ENCODE results near the gene CD9.

The CD9 gene

DNA sequence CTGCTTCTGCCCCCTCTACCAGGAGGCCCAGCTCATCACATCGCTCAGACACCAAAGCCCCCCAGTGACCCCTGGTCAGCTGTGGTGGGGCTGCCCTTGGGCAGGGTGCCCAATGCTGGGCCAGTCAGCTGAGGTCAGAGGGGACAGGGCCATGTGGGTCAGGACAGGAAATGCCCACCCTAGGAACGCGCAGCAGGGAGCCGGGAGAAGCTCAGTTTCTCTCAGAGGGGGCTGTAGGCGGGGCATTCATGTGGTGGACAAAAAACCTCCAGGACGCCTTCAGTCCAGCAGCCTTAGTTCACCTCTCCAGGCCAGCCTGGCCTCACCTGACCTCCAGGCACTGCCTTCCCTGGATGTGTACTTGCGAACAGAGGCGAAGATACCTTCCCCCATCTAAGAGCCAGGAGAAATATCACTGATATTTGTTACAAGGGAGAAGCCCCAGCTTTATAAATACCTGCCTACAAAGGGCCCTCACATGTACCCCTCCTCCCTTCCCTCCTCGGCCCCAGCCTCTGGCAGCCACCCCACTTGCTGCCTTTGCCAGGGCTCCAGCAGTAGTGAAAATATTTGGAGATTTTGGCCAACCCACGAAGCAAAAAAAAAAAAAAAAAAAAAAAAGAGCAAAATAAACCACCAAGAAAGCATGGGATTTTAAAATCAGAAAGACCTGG, 68.4 kb downstream of the CD9 start:
- TF ChIP-seq, protein P1, sequence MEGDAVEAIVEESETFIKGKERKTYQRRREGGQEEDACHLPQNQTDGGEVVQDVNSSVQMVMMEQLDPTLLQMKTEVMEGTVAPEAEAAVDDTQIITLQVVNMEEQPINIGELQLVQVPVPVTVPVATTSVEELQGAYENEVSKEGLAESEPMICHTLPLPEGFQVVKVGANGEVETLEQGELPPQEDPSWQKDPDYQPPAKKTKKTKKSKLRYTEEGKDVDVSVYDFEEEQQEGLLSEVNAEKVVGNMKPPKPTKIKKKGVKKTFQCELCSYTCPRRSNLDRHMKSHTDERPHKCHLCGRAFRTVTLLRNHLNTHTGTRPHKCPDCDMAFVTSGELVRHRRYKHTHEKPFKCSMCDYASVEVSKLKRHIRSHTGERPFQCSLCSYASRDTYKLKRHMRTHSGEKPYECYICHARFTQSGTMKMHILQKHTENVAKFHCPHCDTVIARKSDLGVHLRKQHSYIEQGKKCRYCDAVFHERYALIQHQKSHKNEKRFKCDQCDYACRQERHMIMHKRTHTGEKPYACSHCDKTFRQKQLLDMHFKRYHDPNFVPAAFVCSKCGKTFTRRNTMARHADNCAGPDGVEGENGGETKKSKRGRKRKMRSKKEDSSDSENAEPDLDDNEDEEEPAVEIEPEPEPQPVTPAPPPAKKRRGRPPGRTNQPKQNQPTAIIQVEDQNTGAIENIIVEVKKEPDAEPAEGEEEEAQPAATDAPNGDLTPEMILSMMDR (IDR thresholded peaks at IDR 0.05; ENCODE audit: insufficient read depth, missing control alignments) = no peak
- FAIRE-seq = no peak
- DNase-seq (ENCODE audit: insufficient read length, low spot score) = no peak

DNA sequence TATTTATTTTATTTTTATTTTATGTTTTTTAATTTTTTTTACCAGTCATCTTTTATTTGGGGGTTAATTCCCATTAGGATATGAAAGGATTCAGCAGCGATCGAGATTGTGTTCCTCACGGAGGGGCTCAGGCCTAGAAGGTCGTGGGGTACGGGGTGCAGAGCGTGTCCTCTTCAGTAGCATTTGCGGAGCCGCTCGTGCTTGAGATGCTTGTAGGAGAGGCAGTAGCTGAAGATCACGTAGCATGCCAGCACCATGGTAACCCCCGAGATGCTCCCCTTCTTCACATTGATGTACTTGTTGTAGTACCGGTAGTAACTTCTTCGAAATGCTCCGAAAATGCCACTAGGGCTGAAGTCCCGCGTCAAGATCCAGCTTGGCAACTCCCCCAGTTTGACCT, 69.8 kb downstream of the CD9 start:
- DNase-seq (ENCODE audit: insufficient read length, low spot score) (no peak), FAIRE-seq (no peak)
- TF ChIP-seq, protein P1 (IDR thresholded peaks at IDR 0.05; ENCODE audit: insufficient read depth, missing control alignments) = no peak

DNA sequence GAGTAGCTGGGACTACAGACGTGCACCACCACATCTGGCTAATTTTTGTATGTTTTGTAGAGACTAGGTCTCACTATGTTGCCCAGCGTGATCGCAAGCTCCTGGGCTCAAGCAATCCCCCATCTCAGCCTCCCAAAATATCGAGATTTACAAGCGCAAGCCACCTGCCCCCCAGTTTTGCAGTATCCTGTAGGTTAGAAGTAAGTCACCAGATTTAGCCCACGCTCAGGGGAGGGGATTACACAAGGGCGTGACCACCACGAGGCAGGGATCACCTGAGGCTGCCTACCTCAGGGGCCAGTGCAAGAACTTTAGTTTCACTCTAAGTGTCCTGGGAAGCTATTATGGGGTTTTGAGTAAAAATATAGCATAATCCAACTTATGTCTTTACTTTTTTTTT, 71.1 kb downstream of the CD9 start:
- FAIRE-seq (no peak), DNase-seq (ENCODE audit: insufficient read length, low spot score) (no peak)
- TF ChIP-seq, protein P1 (IDR thresholded peaks at IDR 0.05; ENCODE audit: insufficient read depth, missing control alignments) = no peak

DNA sequence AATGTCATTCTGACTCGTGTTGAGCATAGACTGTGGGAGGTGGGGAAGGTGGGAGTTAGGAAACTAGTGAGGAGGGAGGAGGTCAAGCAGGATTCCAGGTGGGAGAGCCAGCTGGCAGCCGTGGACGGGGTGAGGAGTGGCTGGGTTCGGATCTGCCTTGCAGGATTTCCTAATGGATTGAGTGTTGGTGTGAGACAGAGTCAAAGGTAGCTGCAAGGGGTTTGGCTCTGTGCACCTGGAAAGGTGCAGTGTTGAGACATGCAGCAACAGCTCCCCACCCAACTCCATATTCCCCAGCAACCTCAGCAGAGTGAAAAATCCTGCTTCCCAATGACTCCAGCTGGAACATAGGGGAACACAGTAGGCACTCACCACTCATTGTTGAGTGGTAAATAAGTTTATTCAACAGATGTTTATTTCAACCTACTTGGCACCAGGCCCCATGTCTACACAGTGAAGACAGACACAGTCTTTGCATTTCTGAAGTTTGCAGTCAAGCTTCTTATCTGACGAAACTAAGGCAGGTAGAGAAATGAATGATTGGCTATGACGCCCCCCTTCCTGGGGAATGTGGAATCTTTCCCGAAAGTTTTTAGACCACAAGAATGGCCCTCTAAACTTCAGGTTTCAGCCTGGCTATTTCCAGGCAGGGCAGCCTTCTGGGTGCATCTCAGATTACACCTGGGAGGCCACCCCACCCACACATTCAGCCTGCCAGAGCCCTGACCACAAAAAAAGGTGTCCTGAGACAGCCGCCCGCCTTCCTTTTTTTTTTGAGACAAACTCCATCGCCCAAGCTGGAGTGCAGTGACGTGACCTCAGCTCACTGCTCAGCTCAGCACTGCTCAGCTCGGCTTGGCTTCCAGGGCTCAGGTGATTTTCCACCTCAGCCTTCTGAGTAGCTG, 72.4 kb downstream of the CD9 start:
- FAIRE-seq = no peak
- TF ChIP-seq, protein P1 (IDR thresholded peaks at IDR 0.05; ENCODE audit: insufficient read depth, missing control alignments) = no peak
- DNase-seq (ENCODE audit: insufficient read length, low spot score) = no peak

DNA sequence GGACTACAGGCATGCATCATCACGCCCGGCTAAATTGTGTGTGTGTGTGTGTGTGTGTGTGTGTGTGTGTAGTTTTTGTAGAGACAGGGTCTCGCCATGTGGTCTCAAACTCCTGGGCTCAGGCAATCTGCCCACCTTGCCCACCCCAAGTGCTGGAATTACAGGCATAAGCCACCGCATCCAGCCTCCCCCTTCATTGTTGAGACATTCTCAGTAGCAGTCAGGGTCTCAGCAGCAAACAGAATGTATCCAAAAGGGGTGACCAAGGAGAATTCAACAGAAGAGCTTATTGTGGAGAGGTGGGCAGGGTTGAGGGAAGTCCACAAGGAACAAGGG, 73.0 kb downstream of the CD9 start:
- TF ChIP-seq, protein P1 (IDR thresholded peaks at IDR 0.05; ENCODE audit: insufficient read depth, missing control alignments) = no peak
- DNase-seq (ENCODE audit: insufficient read length, low spot score) = no peak
- FAIRE-seq = no peak

DNA sequence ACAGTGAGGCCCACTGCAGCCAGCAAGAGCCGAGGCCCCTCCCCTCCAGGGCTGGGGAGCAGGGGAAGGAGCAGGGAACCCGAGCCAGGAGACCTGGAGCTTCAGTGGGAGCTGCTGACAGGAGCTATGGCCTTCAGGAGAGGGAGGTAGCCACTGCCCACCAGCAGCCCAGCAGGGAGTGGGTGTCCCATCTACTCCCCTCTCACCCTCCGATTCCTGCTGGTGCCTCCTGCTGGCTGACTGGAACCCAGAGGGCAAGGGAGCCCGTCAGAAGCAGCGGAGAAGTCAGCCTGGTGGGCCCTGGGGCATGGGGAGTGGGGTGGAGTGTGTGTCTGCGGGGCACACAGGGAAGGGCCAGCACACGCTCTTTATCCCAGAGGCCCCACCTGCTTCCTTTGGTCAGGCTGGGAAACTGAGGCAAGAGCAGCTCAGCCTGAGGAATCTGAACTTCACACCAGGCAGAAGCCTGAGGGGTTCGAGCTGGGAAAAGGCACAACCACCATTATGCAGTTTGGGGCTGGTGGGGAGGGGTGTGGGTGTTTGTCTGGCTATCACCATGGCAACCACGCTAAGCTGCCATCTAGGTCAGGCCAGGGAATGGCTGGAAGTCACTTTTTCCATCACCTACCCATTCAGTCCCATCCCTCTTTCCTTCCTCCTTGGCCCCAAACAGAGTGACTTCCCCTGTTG, 73.5 kb downstream of the CD9 start:
- no peak for FAIRE-seq
- TF ChIP-seq, protein P1 (IDR thresholded peaks at IDR 0.05; ENCODE audit: insufficient read depth, missing control alignments) = no peak

More for the DNA sequence above, 73.5 kb downstream of the CD9 start:
- DNase-seq (ENCODE audit: insufficient read length, low spot score) = no peak

Data from D721Med (cell line).